GM10847 (cell line): ENCODE measurements around the gene CXCL3.

ENCODE experiments used
- POLR2A ChIP-seq: IDR thresholded peaks from 2 replicates; pipeline ENCODE4 v1.6.1; 2011; ENCODE audit not compliant: insufficient read length; ENCODE audit errors: extremely low read depth

The CXCL3 gene

GRCh38 chr4:74000301-74000700, 38.2 kb downstream of the CXCL3 start:
- TF ChIP-seq POLR2A = no peak

GRCh38 chr4:73998040-73999011, 40.2 kb downstream of the CXCL3 start, which contains the start of gene CXCL5:
Gene CXCL5 (minus strand): TSS chr4:73998677. CDS start chr4:73998581, 96 bp downstream.
- no peak for TF ChIP-seq POLR2A

- no peak for TF ChIP-seq POLR2A
Measured at GRCh38 chr4:73992050-73992449, 46.4 kb downstream of the CXCL3 start.

GRCh38 chr4:73991742-73992000, 46.8 kb downstream of the CXCL3 start:
- no peak for TF ChIP-seq POLR2A

- no peak for TF ChIP-seq POLR2A
Measured at GRCh38 chr4:73990988-73991741, 47.3 kb downstream of the CXCL3 start.

GRCh38 chr4:73989928-73990327, 48.6 kb downstream of the CXCL3 start:
- no peak for TF ChIP-seq POLR2A

GRCh38 chr4:73989031-73989430, 49.5 kb downstream of the CXCL3 start:
- no peak for TF ChIP-seq POLR2A

GRCh38 chr4:73988061-73988460, 50.4 kb downstream of the CXCL3 start, which contains the start of gene PPBP:
Gene PPBP (minus strand): TSS chr4:73988190. CDS start chr4:73988103, 87 bp downstream.
- no peak for TF ChIP-seq POLR2A
